WTC11 (cell line): ENCODE results near the gene TTC28. TPM values are rescaled to one million over a fixed set of nuclear protein-coding genes. Genes with fewer than 3 reads are reported as not detected.

Experiments
- ATAC-seq: fragments of 200-7000 bp; cut with Tn5 transposase; 2 replicates; pipeline ENCODE4 v1.10.0; 2021; ENCODE audit warnings: mild to moderate bottlenecking, moderate library complexity
- CTCF ChIA-PET: fragments of 300-600 bp; sonication (Branson Sonifier 250); formaldehyde crosslinking; loops from one replicate; lab custom pipeline; 2021; ENCODE audit warnings: antibody characterized with exemption; lab: Charles Lee
- POLR2A ChIA-PET: fragments of 350-600 bp; sonication (Branson Sonifier 250); formaldehyde crosslinking; loops from one replicate; lab custom pipeline; 2021; ENCODE audit warnings: antibody characterized with exemption; lab: Charles Lee
- DNase-seq: peaks from one replicate; pipeline ENCODE4 v3.0.0; 2021; ENCODE audit warnings: low spot score
- H3K27ac Mint-ChIP-seq: 2 replicates; pipeline ENCODE4 v1.8.0; 2021; ENCODE audit warnings: mixed read lengths
- H3K27me3 Mint-ChIP-seq: 2 replicates; pipeline ENCODE4 v1.8.0; 2021; ENCODE audit warnings: low read depth, mild to moderate bottlenecking, moderate library complexity, mixed read lengths
- H3K36me3 Mint-ChIP-seq: 2 replicates; pipeline ENCODE4 v1.8.0; 2021; ENCODE audit warnings: mixed read lengths
- H3K4me1 Mint-ChIP-seq: 2 replicates; pipeline ENCODE4 v1.8.0; 2022; ENCODE audit warnings: mixed read lengths
- H3K4me3 Mint-ChIP-seq: 2 replicates; pipeline ENCODE4 v1.8.0; 2021; ENCODE audit warnings: mild to moderate bottlenecking, moderate library complexity, mixed read lengths
- H3K9me3 Mint-ChIP-seq: 2 replicates; pipeline ENCODE4 v1.8.0; 2021; ENCODE audit warnings: mixed read lengths
- AR ChIP-seq: fragments of 250-450 bp; sonication (Bioruptor Pico); IDR thresholded peaks from 2 replicates; pipeline ENCODE4 v1.9.0; 2021; ENCODE audit warnings: mild to moderate bottlenecking
- ATF6 ChIP-seq: sonication (generic); formaldehyde crosslinking; IDR thresholded peaks from 2 replicates; pipeline ENCODE4 v1.8.1; 2023; ENCODE audit warnings: mild to moderate bottlenecking, missing genetic modification reagents
- E2F4 ChIP-seq: sonication (generic); formaldehyde crosslinking; IDR thresholded peaks from 2 replicates; pipeline ENCODE4 v1.8.1; 2022; ENCODE audit warnings: low read depth, mild to moderate bottlenecking, moderate library complexity, missing genetic modification reagents, borderline replicate concordance
- ELF4 ChIP-seq: sonication (generic); formaldehyde crosslinking; IDR thresholded peaks from 2 replicates; pipeline ENCODE4 v1.8.1; 2022; ENCODE audit warnings: low read depth, mild to moderate bottlenecking, moderate library complexity, missing genetic modification reagents
- FOXK1 ChIP-seq: sonication (generic); formaldehyde crosslinking; IDR thresholded peaks from 2 replicates; pipeline ENCODE4 v1.8.0; 2022; ENCODE audit warnings: mild to moderate bottlenecking, moderate library complexity, missing genetic modification reagents
- JUN ChIP-seq: sonication (generic); formaldehyde crosslinking; IDR thresholded peaks from 2 replicates; pipeline ENCODE4 v1.8.0; 2023; ENCODE audit warnings: mild to moderate bottlenecking, missing genetic modification reagents
- MXD4 ChIP-seq: fragments of 250-450 bp; sonication (Bioruptor Pico); IDR thresholded peaks from 2 replicates; pipeline ENCODE4 v1.8.0; 2021; ENCODE audit warnings: mild to moderate bottlenecking, moderate library complexity, borderline replicate concordance
- STAT6 ChIP-seq: sonication (generic); formaldehyde crosslinking; conservative IDR thresholded peaks from 2 replicates; pipeline ENCODE4 v1.8.1; 2023; ENCODE audit warnings: mild to moderate bottlenecking, low read depth, missing genetic modification reagents, moderate library complexity
- TCF7 ChIP-seq: sonication (generic); formaldehyde crosslinking; IDR thresholded peaks from 2 replicates; pipeline ENCODE4 v1.8.0; 2022; ENCODE audit warnings: mild to moderate bottlenecking, low read depth, missing genetic modification reagents, moderate library complexity
- TEAD1 ChIP-seq: sonication (generic); formaldehyde crosslinking; IDR thresholded peaks from 2 replicates; pipeline ENCODE4 v1.8.0; 2022; ENCODE audit warnings: mild to moderate bottlenecking, missing genetic modification reagents
- USF2 ChIP-seq: sonication (generic); formaldehyde crosslinking; IDR thresholded peaks from 2 replicates; pipeline ENCODE4 v1.8.1; 2023; ENCODE audit warnings: mild to moderate bottlenecking, missing genetic modification reagents, moderate library complexity
- ZBTB21 ChIP-seq: sonication (generic); formaldehyde crosslinking; IDR thresholded peaks from 2 replicates; pipeline ENCODE4 v1.8.1; 2023; ENCODE audit warnings: mild to moderate bottlenecking, missing genetic modification reagents, borderline replicate concordance
- ZNF138 ChIP-seq: sonication (generic); formaldehyde crosslinking; conservative IDR thresholded peaks from 2 replicates; pipeline ENCODE4 v1.8.1; 2022; ENCODE audit warnings: mild to moderate bottlenecking, moderate library complexity, missing genetic modification reagents
- ZNF232 ChIP-seq: sonication (generic); formaldehyde crosslinking; IDR thresholded peaks from 2 replicates; pipeline ENCODE4 v1.8.0; 2022; ENCODE audit warnings: mild to moderate bottlenecking, missing genetic modification reagents
- ZNF317 ChIP-seq: sonication (generic); formaldehyde crosslinking; IDR thresholded peaks from 2 replicates; pipeline ENCODE4 v1.8.1; 2023; ENCODE audit warnings: low read depth, mild to moderate bottlenecking, moderate library complexity, missing genetic modification reagents, borderline replicate concordance
- ZNF532 ChIP-seq: fragments of 250-450 bp; sonication (Bioruptor Pico); IDR thresholded peaks from 2 replicates; pipeline ENCODE4 v1.9.0; 2021; ENCODE audit warnings: mild to moderate bottlenecking, borderline replicate concordance
- total RNA-seq: library from RNA; stranded (reverse); gene quantifications from 3 replicates; pipeline ENCODE4 v1.2.3, GENCODE V29; 2021

TTC28 gene
- total RNA-seq, 1 experiment from 2014 or later, result 13.0 TPM

GRCh38 chr22:28141614-28142013, 538.0 kb downstream of the TTC28 start:
- H3K4me1 Mint-ChIP-seq, result peaks cover 35% of the 10 kb centered on the region
- ChIA-PET POLR2A (no interaction called here), CTCF (interaction anchor here (1.0 kb wide), 1 partner anchor 12 kb away, joined by 3 read pairs; no protein-coding TSS in a partner anchor)

More at GRCh38 chr22:28141614-28142013, 538.0 kb downstream of the TTC28 start:
- DNase-seq (no peak), ATAC-seq (no peak)
- TF ChIP-seq AR, result no peak
- no peak for TF ChIP-seq STAT6 (CRISPR knock-in tag)
- no peak for TF ChIP-seq TEAD1 (CRISPR knock-in tag)
- TF ChIP-seq FOXK1 (CRISPR knock-in tag), result no peak
- TF ChIP-seq ZNF317 (CRISPR knock-in tag), result no peak
- TF ChIP-seq ELF4 (CRISPR knock-in tag), result no peak
- no peak for TF ChIP-seq E2F4
- TF ChIP-seq ZNF232 (CRISPR knock-in tag), result no peak
- TF ChIP-seq ZBTB21 (CRISPR knock-in tag), result no peak
- no peak for TF ChIP-seq ATF6 (CRISPR knock-in tag)
- TF ChIP-seq MXD4, result no peak
- no peak for TF ChIP-seq TCF7 (CRISPR knock-in tag)
- no peak for TF ChIP-seq ZNF138 (CRISPR knock-in tag)
- no peak for TF ChIP-seq ZNF532 (CRISPR knock-in tag)
- no peak for TF ChIP-seq USF2
- no peak for TF ChIP-seq JUN (CRISPR knock-in tag)
- Mint-ChIP-seq H3K27me3 (no peaks in the 10 kb centered on the region), H3K27ac (no peak overlapping the region), H3K4me3 (no peak overlapping the region), H3K36me3 (no peaks in the 10 kb centered on the region), H3K9me3 (no peaks in the 10 kb centered on the region)
